Activated CD8-positive, alpha-beta memory T cell treated with anti-CD3 and anti-CD28 coated beads, Interleukin-2, amount 50 U/mL, for 4 hours (primary cell): ENCODE measurements around the gene CSN1S1.

ENCODE experiments used
- DNase-seq: peaks from one replicate; pipeline ENCODE4 v3.0.0-alpha.2; 2020

CSN1S1 gene

GRCh38 chr4:69995526-69996016 lies 64.7 kb downstream of the CSN1S1 start, which contains the start of gene STATH:
STATH (plus strand) TSS chr4:69995966; CDS start chr4:69998438, 2,472 bp downstream.
- no peak for DNase-seq
